Activated CD4-positive, alpha-beta T cell treated with anti-CD3 and anti-CD28 coated beads for 24 hours (primary cell): ENCODE results near the gene SPRYD3.

Source experiments
- DNase-seq, 2 donors: peaks; one replicate each; pipeline ENCODE4 v3.0.0-alpha.2; 2020; ENCODE audit warnings: low read depth in 2 of 2

SPRYD3 gene

GRCh38 chr12:53078425-53079225 lies 565 bp downstream of the SPRYD3 start:
- no peak for DNase-seq

GRCh38 chr12:53077030-53077429 lies 2.2 kb downstream of the SPRYD3 start:
- DNase-seq = no peak

- no peak for DNase-seq
Observed at GRCh38 chr12:53076461-53076860, 2.7 kb downstream of the SPRYD3 start.

GRCh38 chr12:53074999-53075370 lies 4.2 kb downstream of the SPRYD3 start:
- DNase-seq = no peak

- DNase-seq = no peak
Observed at GRCh38 chr12:53074283-53074998, 4.7 kb downstream of the SPRYD3 start.

GRCh38 chr12:53073881-53074280 lies 5.3 kb downstream of the SPRYD3 start:
- DNase-seq = no peak

- no peak for DNase-seq
Observed at GRCh38 chr12:53071591-53072551, 7.3 kb downstream of the SPRYD3 start.

GRCh38 chr12:53070877-53071492 lies 8.2 kb downstream of the SPRYD3 start:
- no peak for DNase-seq

- no peak for DNase-seq
Observed at GRCh38 chr12:53069621-53070410, 9.4 kb downstream of the SPRYD3 start.

GRCh38 chr12:53068811-53069585 lies 10.2 kb downstream of the SPRYD3 start:
- DNase-seq = no peak

GRCh38 chr12:53067993-53068770 lies 11.0 kb downstream of the SPRYD3 start:
- DNase-seq = no peak

GRCh38 chr12:53067074-53067992 lies 11.9 kb downstream of the SPRYD3 start:
- no peak for DNase-seq

GRCh38 chr12:53065975-53066931 lies 12.9 kb downstream of the SPRYD3 start:
- DNase-seq = peak; percentile 48 to 62

- DNase-seq = no peak
Observed at GRCh38 chr12:53065470-53065869, 13.7 kb downstream of the SPRYD3 start.

GRCh38 chr12:53064613-53065436 lies 14.4 kb downstream of the SPRYD3 start:
- DNase-seq = no peak
